ENCODE measurements around the gene SLC35F1.
A peak's percentile ranks its signal among the peaks of the same experiment; 100 is the strongest.

GRCh38 chr6:118134736-118135135 lies 227.7 kb downstream of the SLC35F1 start:
- TF ChIP-seq CTCF (IDR thresholded peaks at IDR 0.05; ENCODE audit: low read depth, low read length, missing input control) (no peak), ZBTB33 (IDR thresholded peaks at IDR 0.05) (no peak), TAF1 (conservative IDR thresholded peaks at IDR 0.05) (no peak), EGR1 (IDR thresholded peaks at IDR 0.05; ENCODE audit: low read depth in 2 of 2) (no peak), RXRA (IDR thresholded peaks at IDR 0.05) (peak; percentile 13 to 25), GABPA (IDR thresholded peaks at IDR 0.05 in 1 of 2, conservative IDR thresholded peaks at IDR 0.05 in 1 of 2) (no peak), YY1 (IDR thresholded peaks at IDR 0.05) (no peak), REST (IDR thresholded peaks at IDR 0.05) (no peak), MAX (IDR thresholded peaks at IDR 0.05) (no peak), JUND (IDR thresholded peaks at IDR 0.05) (no peak), ATF3 (IDR thresholded peaks at IDR 0.05) (no peak), RAD21 (IDR thresholded peaks at IDR 0.05) (no peak), FOXA1 (IDR thresholded peaks at IDR 0.05) (no peak)

All from liver (tissue), 3 donors.